Glutamatergic neuron (in vitro differentiated cells): Measurements from ENCODE around the gene ABCF1. TPM values are rescaled to one million over a fixed set of nuclear protein-coding genes. Genes with fewer than 3 reads are reported as not detected.

ENCODE experiments used
- DNase-seq: peaks from one replicate; pipeline ENCODE4 v3.0.0; 2022
- H3K27ac Mint-ChIP-seq: one replicate; pipeline ENCODE4 v1.8.0; 2020; ENCODE audit warnings: mild to moderate bottlenecking, mixed read lengths, inconsistent platforms; ENCODE audit not compliant: unreplicated experiment
- H3K27me3 Mint-ChIP-seq: one replicate; pipeline ENCODE4 v1.8.0; 2020; ENCODE audit warnings: mild to moderate bottlenecking, moderate library complexity, mixed read lengths, inconsistent platforms; ENCODE audit not compliant: unreplicated experiment
- H3K36me3 Mint-ChIP-seq: one replicate; pipeline ENCODE4 v1.8.0; 2020; ENCODE audit warnings: mild to moderate bottlenecking, mixed read lengths, inconsistent platforms; ENCODE audit not compliant: unreplicated experiment
- H3K4me1 Mint-ChIP-seq: one replicate; pipeline ENCODE4 v1.8.0; 2020; ENCODE audit warnings: mild to moderate bottlenecking, low read depth, mixed read lengths, inconsistent platforms; ENCODE audit not compliant: unreplicated experiment
- H3K4me3 Mint-ChIP-seq: one replicate; pipeline ENCODE4 v1.8.0; 2020; ENCODE audit warnings: mild to moderate bottlenecking, mixed read lengths, inconsistent platforms; ENCODE audit not compliant: unreplicated experiment
- H3K9me3 Mint-ChIP-seq: one replicate; pipeline ENCODE4 v1.8.0; 2020; ENCODE audit warnings: mild to moderate bottlenecking, moderate library complexity, mixed read lengths, inconsistent platforms; ENCODE audit not compliant: unreplicated experiment
- total RNA-seq: library from RNA; stranded (reverse); fragmentation: NEBNext Ultra II Directional; extraction: Animal tissue kit (Norgen Biotek cat#: 25700); gene quantifications from one replicate; pipeline ENCODE4 v1.2.1, GENCODE V29; 2021; ENCODE audit not compliant: unreplicated experiment
- TF ChIP-seq, protein P1 (sequence below): fragments of 200-600 bp; sonication (generic); IDR thresholded peaks from one replicate; pipeline ENCODE4 v1.5.0; 2021; ENCODE audit not compliant: partially characterized antibody, unreplicated experiment

ABCF1 gene
- total RNA-seq, 1 donor from 2014 or later: 62.7 TPM

DNA sequence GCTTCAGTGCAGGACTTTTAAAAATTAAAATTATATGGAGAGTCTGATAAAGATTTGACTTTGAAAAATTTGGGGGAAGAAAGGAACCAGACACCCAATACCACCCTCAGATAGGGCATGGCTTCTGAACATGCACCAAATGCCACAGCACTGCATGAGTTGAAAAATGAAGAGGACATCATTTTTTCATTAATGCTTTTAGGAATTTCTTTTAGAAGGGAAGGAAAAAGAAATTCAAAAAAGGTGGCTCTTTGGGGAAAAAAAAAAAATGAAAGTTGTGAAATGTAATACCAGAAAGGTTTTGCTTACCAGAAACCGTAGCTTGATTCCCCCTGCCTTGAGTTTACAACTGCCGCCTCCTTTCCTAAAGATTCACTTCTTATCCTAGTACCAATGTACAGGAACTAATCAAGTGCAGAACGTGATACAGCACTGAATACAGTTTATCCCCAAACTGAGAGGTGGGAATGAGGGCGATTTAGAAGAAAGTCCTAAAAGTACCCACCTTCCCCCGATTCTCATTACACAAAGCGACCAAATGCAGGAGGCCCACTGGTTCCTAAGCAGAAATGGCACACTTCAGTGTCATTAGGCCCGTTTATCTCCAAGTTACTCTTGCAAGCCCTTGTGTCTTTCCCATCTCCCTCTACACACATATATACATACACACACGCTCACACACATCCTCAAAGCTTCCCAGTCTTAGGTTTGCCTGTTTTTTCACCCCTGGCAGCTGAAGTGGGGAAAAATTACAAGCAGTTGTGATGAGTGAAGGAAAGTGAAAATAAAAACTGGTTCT, 43.0 kb downstream of the ABCF1 start:
- Mint-ChIP-seq H3K4me3 (peak overlapping the region; percentile 97), H3K4me1 (peaks cover 30% of the 10 kb centered on the region), H3K9me3 (peaks cover 32% of the 10 kb centered on the region), H3K27ac (peak overlapping the region; percentile 99), H3K36me3 (peaks cover 10% of the 10 kb centered on the region), H3K27me3 (peaks cover 28% of the 10 kb centered on the region)
- TF ChIP-seq, protein P1, sequence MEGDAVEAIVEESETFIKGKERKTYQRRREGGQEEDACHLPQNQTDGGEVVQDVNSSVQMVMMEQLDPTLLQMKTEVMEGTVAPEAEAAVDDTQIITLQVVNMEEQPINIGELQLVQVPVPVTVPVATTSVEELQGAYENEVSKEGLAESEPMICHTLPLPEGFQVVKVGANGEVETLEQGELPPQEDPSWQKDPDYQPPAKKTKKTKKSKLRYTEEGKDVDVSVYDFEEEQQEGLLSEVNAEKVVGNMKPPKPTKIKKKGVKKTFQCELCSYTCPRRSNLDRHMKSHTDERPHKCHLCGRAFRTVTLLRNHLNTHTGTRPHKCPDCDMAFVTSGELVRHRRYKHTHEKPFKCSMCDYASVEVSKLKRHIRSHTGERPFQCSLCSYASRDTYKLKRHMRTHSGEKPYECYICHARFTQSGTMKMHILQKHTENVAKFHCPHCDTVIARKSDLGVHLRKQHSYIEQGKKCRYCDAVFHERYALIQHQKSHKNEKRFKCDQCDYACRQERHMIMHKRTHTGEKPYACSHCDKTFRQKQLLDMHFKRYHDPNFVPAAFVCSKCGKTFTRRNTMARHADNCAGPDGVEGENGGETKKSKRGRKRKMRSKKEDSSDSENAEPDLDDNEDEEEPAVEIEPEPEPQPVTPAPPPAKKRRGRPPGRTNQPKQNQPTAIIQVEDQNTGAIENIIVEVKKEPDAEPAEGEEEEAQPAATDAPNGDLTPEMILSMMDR: no peak
- DNase-seq: no peak

DNA sequence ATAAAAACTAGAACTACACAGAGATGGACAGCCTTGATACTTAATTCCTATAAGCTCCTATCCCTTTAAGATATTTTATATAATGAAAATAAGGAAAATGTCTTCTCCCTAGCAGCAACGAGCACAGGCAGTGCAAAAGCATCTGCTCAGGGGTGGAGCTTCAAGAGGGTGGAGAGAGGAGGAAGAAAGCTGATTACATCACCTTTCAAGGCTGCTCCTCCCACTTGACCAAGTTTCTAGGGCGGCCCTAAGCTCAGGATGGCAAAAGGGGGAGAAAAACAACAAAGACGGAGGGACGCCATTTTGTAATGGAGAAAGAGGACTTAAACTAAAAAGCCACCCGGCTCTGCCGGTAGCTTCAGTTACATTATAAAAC, 43.6 kb downstream of the ABCF1 start:
- Mint-ChIP-seq H3K27ac (peak overlapping the region; percentile 99), H3K36me3 (peaks cover 10% of the 10 kb centered on the region), H3K27me3 (peaks cover 28% of the 10 kb centered on the region), H3K4me3 (peak overlapping the region; percentile 97), H3K9me3 (peaks cover 32% of the 10 kb centered on the region), H3K4me1 (peaks cover 30% of the 10 kb centered on the region)
- DNase-seq: peak; percentile 72
- TF ChIP-seq, protein P1: no peak

DNA sequence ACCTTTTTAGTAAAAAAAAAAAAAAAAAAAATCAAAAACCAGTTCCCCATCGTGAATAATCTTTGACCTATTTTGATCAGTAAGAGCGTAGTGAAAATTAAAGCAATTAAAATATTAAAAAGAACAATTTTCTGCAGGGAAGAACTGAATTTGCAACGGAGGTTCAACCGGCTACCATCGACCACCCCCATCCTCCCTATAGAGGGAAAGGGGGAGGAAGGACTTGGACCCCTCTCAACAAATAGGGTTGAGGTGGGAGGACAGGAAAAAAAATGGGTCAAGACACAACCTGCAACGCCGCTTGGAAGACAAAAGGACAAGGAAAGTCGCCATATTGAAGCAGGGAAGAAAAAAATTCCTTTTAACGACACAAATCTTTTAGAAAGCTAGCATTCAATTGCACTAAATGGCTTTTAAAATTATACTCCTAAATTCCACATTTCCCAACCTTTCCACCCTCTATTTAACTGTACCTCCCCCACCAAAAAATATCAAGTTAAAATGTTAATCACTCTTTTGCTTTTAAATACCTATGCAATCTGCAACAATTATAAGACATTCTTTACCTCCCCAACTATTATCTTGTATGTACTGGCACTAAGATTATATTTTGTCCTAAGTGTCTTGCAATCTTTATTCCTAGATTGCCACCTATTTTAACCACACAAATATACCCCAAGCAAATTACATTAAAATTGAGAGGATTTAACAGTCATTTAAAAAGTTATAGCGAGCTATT, 44.1 kb downstream of the ABCF1 start:
- TF ChIP-seq, protein P1: no peak
- Mint-ChIP-seq H3K27ac (peak overlapping the region; percentile 99), H3K36me3 (peaks cover 10% of the 10 kb centered on the region), H3K27me3 (peaks cover 28% of the 10 kb centered on the region), H3K9me3 (peaks cover 32% of the 10 kb centered on the region), H3K4me3 (peak overlapping the region; percentile 97), H3K4me1 (peaks cover 28% of the 10 kb centered on the region)
- DNase-seq: peak; percentile 50

DNA sequence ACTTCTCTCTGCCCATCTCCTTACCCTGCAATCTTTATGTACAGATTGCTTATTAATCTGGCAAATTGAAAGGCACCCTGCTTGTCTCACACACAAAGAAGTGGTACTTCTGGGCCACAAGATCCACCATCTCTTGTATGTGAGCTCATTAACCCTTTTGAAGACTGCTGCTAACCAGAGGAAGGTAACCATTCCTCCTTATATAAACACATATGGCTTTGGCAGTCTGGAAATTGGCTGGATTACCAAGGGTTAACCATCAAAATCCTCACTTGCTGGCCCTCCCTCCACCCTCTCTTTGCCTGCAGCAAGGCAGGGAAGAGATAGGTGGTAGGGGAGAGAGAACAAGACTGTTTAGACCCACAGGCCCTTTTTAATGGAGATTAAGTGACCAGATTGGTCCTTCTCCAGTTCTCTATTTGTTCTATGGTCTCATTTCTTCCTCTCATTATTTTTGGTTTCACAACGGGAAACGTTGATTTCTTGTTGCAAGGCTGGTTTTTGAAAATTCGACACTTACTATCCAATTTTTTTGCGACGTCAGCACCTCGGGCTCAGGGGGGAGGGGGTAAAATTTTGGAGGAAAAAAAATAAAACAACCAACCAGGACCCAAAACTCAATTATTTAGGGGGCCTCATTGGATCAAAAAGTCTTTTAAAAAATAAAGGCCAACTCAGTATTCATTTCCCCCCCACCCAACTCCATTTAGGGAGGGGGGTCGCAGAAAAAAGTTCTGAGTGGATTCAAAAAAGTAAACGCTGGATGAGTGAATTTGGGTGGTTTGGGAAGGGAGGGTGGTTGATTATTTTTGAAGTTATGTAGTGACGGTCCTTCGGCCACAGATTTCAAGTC, 44.9 kb downstream of the ABCF1 start:
- peak; percentile 24 for DNase-seq
- TF ChIP-seq, protein P1: peak; percentile 14
- peak overlapping the region; percentile 99 for H3K27ac Mint-ChIP-seq
- H3K27me3 Mint-ChIP-seq: peaks cover 28% of the 10 kb centered on the region
- H3K4me3 Mint-ChIP-seq: peak overlapping the region; percentile 97
- peaks cover 26% of the 10 kb centered on the region for H3K4me1 Mint-ChIP-seq
- H3K36me3 Mint-ChIP-seq: peaks cover 10% of the 10 kb centered on the region
- H3K9me3 Mint-ChIP-seq: peaks cover 32% of the 10 kb centered on the region
